IMR-90 (cell line): ENCODE data around the gene SP2. TPM values are rescaled to one million over a fixed set of nuclear protein-coding genes. Genes with fewer than 3 reads are reported as not detected.

ENCODE experiments used
- ATAC-seq: fragments of 200-7000 bp; cut with Tn5 transposase; 2 replicates; pipeline ENCODE4 v1.9.1; 2020; ENCODE audit warnings: low read depth, mild to moderate bottlenecking, moderate library complexity
- BruUV-seq: library from RNA; stranded (reverse); fragments of 400-500 nt; replicated peaks from 2 replicates; lab custom pipeline; 2021; lab: Mats Ljungman, UMichigan
- CTCF ChIA-PET: fragments of 300-600 bp; formaldehyde crosslinking; extraction: SDS; loops from one replicate; lab custom pipeline; 2021; ENCODE audit warnings: antibody characterized with exemption; lab: Yijun Ruan, JAX
- POLR2A ChIA-PET: fragments of 300-600 bp; sonication (Branson Sonifier 250); formaldehyde crosslinking; loops from one replicate; lab custom pipeline; 2022; ENCODE audit warnings: antibody characterized with exemption; ENCODE audit not compliant: unreplicated experiment; lab: Charles Lee
- DNase-seq: peaks from one replicate; pipeline ENCODE4 v3.0.0; 2013
- H2AFZ ChIP-seq: replicated peaks from 2 replicates; pipeline ENCODE3; 2013; ENCODE audit warnings: low read length, mild to moderate bottlenecking; ENCODE audit not compliant: poor library complexity
- H2AK5ac ChIP-seq: 2 replicates; pipeline ENCODE4 v1.6.1; 2013; ENCODE audit warnings: low read depth, low read length, inconsistent platforms
- H2AK9ac ChIP-seq: replicated peaks from 2 replicates; pipeline ENCODE3; 2013; ENCODE audit warnings: mild to moderate bottlenecking, low read depth, low read length, moderate library complexity; ENCODE audit not compliant: poor library complexity
- H2BK120ac ChIP-seq: 2 replicates; pipeline ENCODE4 v1.6.1; 2013; ENCODE audit warnings: low read depth, low read length, inconsistent platforms
- H2BK15ac ChIP-seq: 3 replicates; pipeline ENCODE4 v1.6.1; 2013; ENCODE audit warnings: low read depth, low read length, inconsistent platforms
- H2BK20ac ChIP-seq: 2 replicates; pipeline ENCODE4 v1.6.1; 2013; ENCODE audit warnings: low read depth, mild to moderate bottlenecking, inconsistent platforms, low read length, moderate library complexity
- H2BK5ac ChIP-seq: 2 replicates; pipeline ENCODE4 v1.6.1; 2013; ENCODE audit warnings: mild to moderate bottlenecking, low read depth, low read length, inconsistent platforms; ENCODE audit not compliant: poor library complexity, severe bottlenecking
- H3K14ac ChIP-seq: replicated peaks from 2 replicates; pipeline ENCODE4 v1.6.1; 2013; ENCODE audit warnings: low read depth, low read length, inconsistent platforms
- H3K18ac ChIP-seq: 2 replicates; pipeline ENCODE4 v1.6.1; 2013; ENCODE audit warnings: low read depth, low read length, control low read depth
- H3K23ac ChIP-seq: 2 replicates; pipeline ENCODE4 v1.6.1; 2013; ENCODE audit warnings: low read depth, low read length, inconsistent platforms
- H3K27ac ChIP-seq: 2 replicates; pipeline ENCODE4 v1.5.1; 2013; ENCODE audit warnings: mild to moderate bottlenecking, control low read depth, low read length; ENCODE audit not compliant: insufficient read depth
- H3K27me3 ChIP-seq: 2 replicates; pipeline ENCODE4 v1.6.1; 2013; ENCODE audit warnings: low read length; ENCODE audit not compliant: control insufficient read depth, insufficient read depth
- H3K36me3 ChIP-seq: 2 replicates; pipeline ENCODE4 v1.6.1; 2013; ENCODE audit warnings: low read length, mixed read lengths; ENCODE audit not compliant: control insufficient read depth, insufficient read depth
- H3K4ac ChIP-seq: 2 replicates; pipeline ENCODE4 v1.6.1; 2013; ENCODE audit warnings: low read depth, low read length, inconsistent platforms
- H3K4me1 ChIP-seq: 2 replicates; pipeline ENCODE4 v1.6.1; 2013; ENCODE audit warnings: low read length, mixed read lengths; ENCODE audit not compliant: control insufficient read depth, insufficient read depth
- H3K4me2 ChIP-seq: 2 replicates; pipeline ENCODE4 v1.6.1; 2013; ENCODE audit warnings: low read depth, mild to moderate bottlenecking, control low read depth, low read length, moderate library complexity
- H3K4me3 ChIP-seq: 2 replicates; pipeline ENCODE4 v1.5.1; 2013; ENCODE audit warnings: low read depth, mild to moderate bottlenecking, control low read depth, low read length, moderate library complexity; ENCODE audit not compliant: insufficient read depth
- H3K56ac ChIP-seq: 2 replicates; pipeline ENCODE4 v1.6.1; 2013; ENCODE audit warnings: low read length, inconsistent platforms; ENCODE audit not compliant: insufficient read depth; ENCODE audit errors: extremely low read depth
- H3K79me1 ChIP-seq, 2 experiments: 2 replicates each; pipeline ENCODE4 v1.6.1; 2013; ENCODE audit warnings: low read length in 2 of 2, inconsistent platforms in 1 of 2, low read depth in 1 of 2
- H3K9ac ChIP-seq: 2 replicates; pipeline ENCODE4 v1.6.1; 2013; ENCODE audit warnings: low read depth, low read length, control low read depth
- H3K9me1 ChIP-seq: 2 replicates; pipeline ENCODE4 v1.6.1; 2013; ENCODE audit warnings: low read length, inconsistent platforms; ENCODE audit not compliant: insufficient read depth
- H3K9me3 ChIP-seq: 2 replicates; pipeline ENCODE4 v1.6.1; 2013; ENCODE audit warnings: low read length; ENCODE audit not compliant: control insufficient read depth, insufficient read depth
- H4K20me1 ChIP-seq: 2 replicates; pipeline ENCODE4 v1.6.1; 2013; ENCODE audit warnings: low read length, inconsistent platforms; ENCODE audit not compliant: insufficient read depth
- H4K5ac ChIP-seq: 2 replicates; pipeline ENCODE4 v1.6.1; 2013; ENCODE audit warnings: mild to moderate bottlenecking, low read depth, low read length, control low read depth
- H4K8ac ChIP-seq, 2 experiments: 2 replicates each; pipeline ENCODE4 v1.6.1; 2013; ENCODE audit warnings: low read depth in 2 of 2, low read length in 2 of 2, control low read depth in 1 of 2, inconsistent platforms in 1 of 2
- H4K91ac ChIP-seq: 2 replicates; pipeline ENCODE4 v1.6.1; 2013; ENCODE audit warnings: low read depth, low read length, inconsistent platforms; ENCODE audit not compliant: insufficient read depth
- BHLHE40 ChIP-seq: fragments of 150-350 bp; IDR thresholded peaks from 2 replicates; pipeline ENCODE4 v1.6.1; 2016; ENCODE audit warnings: mild to moderate bottlenecking, low read depth, low read length
- CEBPB ChIP-seq: IDR thresholded peaks from 2 replicates; pipeline ENCODE4 v1.6.1; 2012; ENCODE audit warnings: low read depth, low read length, improper control_type of control experiment
- FOS ChIP-seq: fragments of 150-350 bp; IDR thresholded peaks from 2 replicates; pipeline ENCODE4 v1.6.1; 2016; ENCODE audit warnings: low read depth, low read length
- MAFK ChIP-seq: IDR thresholded peaks from 2 replicates; pipeline ENCODE4 v1.6.1; 2012; ENCODE audit warnings: low read depth, low read length, improper control_type of control experiment
- NFE2L2 ChIP-seq: fragments of 150-350 bp; IDR thresholded peaks from 2 replicates; pipeline ENCODE4 v1.6.1; 2016; ENCODE audit warnings: low read depth, mild to moderate bottlenecking, low read length
- POLR2A ChIP-seq: IDR thresholded peaks from 2 replicates; pipeline ENCODE4 v1.6.1; 2012; ENCODE audit warnings: mild to moderate bottlenecking, low read depth, low read length
- RCOR1 ChIP-seq: IDR thresholded peaks from 2 replicates; pipeline ENCODE4 v1.6.1; 2012; ENCODE audit warnings: mild to moderate bottlenecking, low read length, improper control_type of control experiment; ENCODE audit not compliant: insufficient replicate concordance
- RFX5 ChIP-seq: IDR thresholded peaks from 2 replicates; pipeline ENCODE4 v1.8.0; 2012; ENCODE audit warnings: low read depth, mild to moderate bottlenecking, low read length, moderate library complexity
- SMC3 ChIP-seq: fragments of 150-350 bp; IDR thresholded peaks from 2 replicates; pipeline ENCODE4 v1.6.1; 2016; ENCODE audit warnings: low read depth, mild to moderate bottlenecking, antibody characterized with exemption, low read length, moderate library complexity
- USF2 ChIP-seq: fragments of 150-350 bp; IDR thresholded peaks from 2 replicates; pipeline ENCODE4 v1.6.1; 2017; ENCODE audit warnings: mild to moderate bottlenecking, antibody characterized with exemption, low read length, low read depth
- WGBS, 2 experiments: methylation state at CpG; one replicate each; pipeline versions ENCODE4 v1.1.5 to v1.1.7; 2013; ENCODE audit warnings: missing lambda C conversion rate in 2 of 2; ENCODE audit not compliant: insufficient read length in 1 of 2; ENCODE audit errors: extremely low coverage in 2 of 2; 5-methylcytosine and 5-hydroxymethylcytosine counted together
- dilution Hi-C: fragments of 300-500 bp; cut with HindIII; formaldehyde crosslinking; loops from one replicate; pipeline ENCODE4 v1.14.3; 2018; ENCODE audit warnings: low sequenced_read_pairs; ENCODE audit not compliant: unreplicated experiment
- in situ Hi-C: fragments of 300-500 bp; cut with MboI; formaldehyde crosslinking; loops from 3 replicates; pipeline ENCODE4 v1.14.3; 2019; ENCODE audit warnings: low sequenced_read_pairs, inconsistent platforms, mixed read lengths
- intact Hi-C: fragments of 100-400 bp; cut with micrococcal nuclease; formaldehyde crosslinking; loops from 2 replicates; pipeline ENCODE4 v1.10.0; 2022
- polyA plus RNA-seq, 3 experiments: library from polyadenylated mRNA; depleted of rRNA; stranded (reverse); fragments of >200 nt; gene quantifications; 2 replicates each; pipeline ENCODE4 v1.2.3, GENCODE V29; 2012; ENCODE audit warnings: low replicate concordance in 1 of 3
- total RNA-seq: library from RNA; depleted of rRNA; stranded (reverse); fragments of >200 nt; gene quantifications from 2 replicates; pipeline ENCODE4 v1.2.3, GENCODE V29; 2012

Gene SP2
- total and polyA plus RNA-seq, 2 of the 4 experiments (the other 2 are of a cell fraction): 0.72 to 13.8 TPM

- H3K18ac ChIP-seq: peak overlapping the region; percentile 81
- intact Hi-C loops: no loop called here
- H2BK15ac ChIP-seq: peak overlapping the region; percentile 92; the same call in 2 of the 3 replicates
- POLR2A ChIA-PET: no interaction called here
- in situ Hi-C loops: no loop called here
- CTCF ChIA-PET: interaction anchor here (0.5 to 0.9 kb wide), 2 partner anchors 20 to 21 kb away, joined by 3 to 4 read pairs; no protein-coding TSS in a partner anchor
- no peaks in the 10 kb centered on the region for H4K20me1 ChIP-seq
- peak; percentile 90 for DNase-seq
- peaks cover 7% of the 10 kb centered on the region; the same call in 1 of the 2 replicates for H3K27me3 ChIP-seq
- no peak for TF ChIP-seq SMC3
- peak; percentile 68 for TF ChIP-seq MAFK
- TF ChIP-seq NFE2L2: peak; percentile 92
- TF ChIP-seq BHLHE40: peak; percentile 83
- no peak for TF ChIP-seq POLR2A
- peak; percentile 49; the same call in 1 of the 2 replicates for TF ChIP-seq USF2
- TF ChIP-seq CEBPB: 0 out of 2 replicates have a peak, but pooled peaks have one; percentile 36
- TF ChIP-seq RCOR1: peak; percentile 86
- no peak for TF ChIP-seq RFX5
- peak; percentile 80 for TF ChIP-seq FOS
- H3K4ac ChIP-seq: peak overlapping the region; percentile 98
- H3K9me3 ChIP-seq: peaks cover 3% of the 10 kb centered on the region; the same call in 1 of the 2 replicates
- peak overlapping the region; percentile 88 to 97 for H4K8ac ChIP-seq
- no TSS peak for BruUV-seq
- dilution Hi-C loops: no loop called here
- no peaks in the 10 kb centered on the region for H3K36me3 ChIP-seq
- peak overlapping the region; percentile 95 for H3K14ac ChIP-seq
- peak overlapping the region; percentile 66 for H3K27ac ChIP-seq
- ATAC-seq: peak; percentile 91
- H3K4me1 ChIP-seq: peaks cover 8% of the 10 kb centered on the region
- H2BK5ac ChIP-seq: peak overlapping the region; percentile 98
- H2BK120ac ChIP-seq: peak overlapping the region; percentile 99
- peak overlapping the region; percentile 94 for H3K23ac ChIP-seq
- H3K9ac ChIP-seq: no peak overlapping the region
- peak overlapping the region; percentile 5; the same call in 1 of the 2 replicates for H3K4me2 ChIP-seq
- no peak overlapping the region for H3K4me3 ChIP-seq
- H4K91ac ChIP-seq: peak overlapping the region; percentile 92
- peak overlapping the region; percentile 31 for H3K56ac ChIP-seq
- peak overlapping the region; percentile 89 for H2AK5ac ChIP-seq
- H2AK9ac ChIP-seq: peak overlapping the region; percentile 91
- peak overlapping the region; percentile 94 for H2AFZ ChIP-seq
- peaks cover 5% of the 10 kb centered on the region for H3K9me1 ChIP-seq
- H2BK20ac ChIP-seq: peak overlapping the region; percentile 99
- peak overlapping the region; percentile 62 for H4K5ac ChIP-seq
- no peaks in the 10 kb centered on the region for H3K79me1 ChIP-seq
- no CpG with 5 or more reads among the region's 7 CpGs for WGBS, 2 experiments
Observed at GRCh38 chr17:47862621-47863440, 33.2 kb upstream of the SP2 start.
